K562 (cell line): ENCODE measurements around the gene ADGRF1. TPM values are rescaled to one million over a fixed set of nuclear protein-coding genes. Genes with fewer than 3 reads are reported as not detected.

ENCODE experiments used
- ATAC-seq: fragments of 200-7000 bp; cut with Tn5 transposase; 3 replicates; pipeline ENCODE4 v1.9.1; 2020; ENCODE audit warnings: moderate library complexity
- BruUV-seq: library from RNA; stranded (reverse); fragments of 400-500 nt; replicated peaks from 2 replicates; lab custom pipeline; 2021; lab: Mats Ljungman, UMichigan
- CTCF ChIA-PET: fragments of 300-600 bp; formaldehyde crosslinking; extraction: SDS; loops from one replicate; lab custom pipeline; 2021; ENCODE audit warnings: low intra/inter-chr PET ratio; lab: Yijun Ruan, JAX
- POLR2A ChIA-PET: fragments of 300-600, 350-650 bp; sonication (Branson Sonifier 250); formaldehyde crosslinking; extraction: SDS; loops from one replicate; lab custom pipeline; 2021; ENCODE audit warnings: antibody characterized with exemption, inconsistent platforms; lab: Yijun Ruan, JAX
- DNase-seq, 4 experiments: peaks; one replicate each; pipeline versions ENCODE4 v3.0.0 to v3.0.0-alpha.2; 2011 to 2018; ENCODE audit warnings: low spot score in 3 of 4, mixed read lengths in 3 of 4; ENCODE audit errors: extremely low read depth in 1 of 4
- FAIRE-seq: peaks from 2 replicates; lab custom pipeline; 2011; peaks lifted over from hg19 to GRCh38; lab: Jason Lieb, UNC
- H2AFZ ChIP-seq: 2 replicates; pipeline ENCODE4 v1.6.0; 2011; ENCODE audit warnings: low read depth, low read length, control low read depth, inconsistent platforms
- H3K27ac ChIP-seq: fragments of 200-600 bp; 3 replicates; pipeline ENCODE4 v1.8.0; 2011; ENCODE audit warnings: low read depth, mild to moderate bottlenecking, control low read depth, inconsistent platforms, low read length, moderate library complexity, mixed read lengths; ENCODE audit errors: extremely low read depth
- H3K27me3 ChIP-seq, 2 experiments: fragments of 300-600 bp in 1 of 2; 2 replicates in 1 of 2; 3 replicates in 1 of 2; pipeline versions ENCODE4 v1.6.0 to v1.8.0; 2011; ENCODE audit warnings: inconsistent platforms in 2 of 2, low read length in 2 of 2, mild to moderate bottlenecking in 1 of 2, mixed read lengths in 1 of 2, moderate library complexity in 1 of 2; ENCODE audit not compliant: control insufficient read depth in 2 of 2, insufficient read depth in 2 of 2
- H3K36me3 ChIP-seq: fragments of 300-600 bp; 3 replicates; pipeline ENCODE4 v1.8.0; 2011; ENCODE audit warnings: mild to moderate bottlenecking, low read length, inconsistent platforms; ENCODE audit not compliant: control insufficient read depth, insufficient read depth
- H3K4me1 ChIP-seq, 2 experiments: fragments of 200-600 bp in 1 of 2; replicated peaks in 1 of 2; 2 replicates in 1 of 2; 3 replicates in 1 of 2; pipeline versions ENCODE4 v1.5.1 to v1.8.0; 2011; ENCODE audit warnings: inconsistent platforms in 2 of 2, low read length in 2 of 2, mild to moderate bottlenecking in 1 of 2, mixed read lengths in 1 of 2, moderate library complexity in 1 of 2; ENCODE audit not compliant: control insufficient read depth in 2 of 2, insufficient read depth in 2 of 2
- H3K4me2 ChIP-seq: 2 replicates; pipeline ENCODE4 v1.6.1; 2011; ENCODE audit warnings: low read length, control low read depth, inconsistent platforms, mixed read lengths; ENCODE audit not compliant: insufficient read depth
- H3K4me3 ChIP-seq: fragments of 200-600 bp; sonication (generic), shearing (Covaris generic); 2 replicates; pipeline ENCODE4 v1.5.1; 2016; ENCODE audit warnings: control low read depth, inconsistent platforms
- H3K79me2 ChIP-seq: fragments of 200-600 bp; 3 replicates; pipeline ENCODE4 v1.8.0; 2011; ENCODE audit warnings: low read length, inconsistent platforms; ENCODE audit not compliant: control insufficient read depth, insufficient read depth
- H3K9ac ChIP-seq, 2 experiments: 2 replicates each; pipeline versions ENCODE4 v1.6.0 to v1.6.1; 2011; ENCODE audit warnings: low read depth in 2 of 2, low read length in 2 of 2, control low read depth in 1 of 2, inconsistent platforms in 1 of 2, mild to moderate bottlenecking in 1 of 2, mixed read lengths in 1 of 2; ENCODE audit not compliant: insufficient read depth in 1 of 2
- H3K9me1 ChIP-seq: one replicate; pipeline ENCODE4 v1.6.0; 2011; ENCODE audit warnings: inconsistent platforms, mild to moderate bottlenecking, low read length, moderate library complexity; ENCODE audit not compliant: control insufficient read depth, insufficient read depth
- H3K9me3 ChIP-seq: replicated peaks from 2 replicates; pipeline ENCODE4 v1.5.1; 2011; ENCODE audit warnings: low read depth, low read length, inconsistent platforms; ENCODE audit not compliant: control insufficient read depth, insufficient read depth
- H4K20me1 ChIP-seq: replicated peaks from 2 replicates; pipeline ENCODE4 v1.6.1; 2011; ENCODE audit warnings: low read length, inconsistent platforms, mixed read lengths; ENCODE audit not compliant: control insufficient read depth, insufficient read depth
- BRCA1 ChIP-seq, 2 experiments: fragments of 450-650 bp in 1 of 2; sonication (generic) in 1 of 2; formaldehyde crosslinking in 1 of 2; IDR thresholded peaks; 2 replicates each; pipeline versions ENCODE4 v1.5.0 to v1.6.1; 2017 to 2020; ENCODE audit warnings: mild to moderate bottlenecking in 1 of 2, missing genetic modification reagents in 1 of 2
- CREB3L1 ChIP-seq: fragments of 450-650 bp; IDR thresholded peaks from 2 replicates; pipeline ENCODE4 v1.6.1; 2014; ENCODE audit warnings: low read depth, mild to moderate bottlenecking, moderate library complexity, borderline replicate concordance
- EP400 ChIP-seq: fragments of 450-650 bp; IDR thresholded peaks from 2 replicates; pipeline ENCODE4 v1.6.1; 2017; ENCODE audit warnings: antibody characterized with exemption, mild to moderate bottlenecking, moderate library complexity
- HMGN3 ChIP-seq: IDR thresholded peaks from 2 replicates; pipeline ENCODE4 v1.6.1; 2011; ENCODE audit warnings: borderline replicate concordance, low read depth, mild to moderate bottlenecking, mixed read lengths, low read length; ENCODE audit not compliant: insufficient read length; ENCODE audit errors: extremely low read depth
- NFYB ChIP-seq: IDR thresholded peaks from 2 replicates; pipeline ENCODE4 v1.6.1; 2011; ENCODE audit warnings: mild to moderate bottlenecking, moderate library complexity; ENCODE audit not compliant: insufficient read length; ENCODE audit errors: extremely low read depth
- RNF2 ChIP-seq: sonication (generic); IDR thresholded peaks from 2 replicates; pipeline ENCODE4 v1.6.1; 2016
- ZNF143 ChIP-seq: sonication (generic); formaldehyde crosslinking; IDR thresholded peaks from 2 replicates; pipeline ENCODE4 v1.9.0; 2022; ENCODE audit warnings: mild to moderate bottlenecking, missing genetic modification reagents
- ZNF224 ChIP-seq: sonication (generic); formaldehyde crosslinking; IDR thresholded peaks from 2 replicates; pipeline ENCODE4 v1.8.0; 2022; ENCODE audit warnings: mild to moderate bottlenecking, missing genetic modification reagents
- WGBS: fragments of 100-300 bp; shearing (Covaris generic); methylation state at CpG from one replicate; pipeline ENCODE4 v1.1.6; 2016; ENCODE audit warnings: low coverage, mixed read lengths; ENCODE audit not compliant: insufficient coverage; ENCODE audit errors: missing lambda C conversion rate; 5-methylcytosine and 5-hydroxymethylcytosine counted together
- in situ Hi-C: fragments of 300-500 bp; cut with MboI; formaldehyde crosslinking; loops from 4 replicates; pipeline ENCODE4 v1.15.0; 2018; ENCODE audit warnings: inconsistent platforms, mixed read lengths
- intact Hi-C: fragments of 100-400 bp; cut with micrococcal nuclease; formaldehyde crosslinking; loops from 2 replicates; pipeline ENCODE4 v1.14.2; 2022
- polyA plus RNA-seq, 8 experiments: library from polyadenylated mRNA; depleted of rRNA in 4 of 8; stranded (reverse) in 5 of 8; unstranded in 3 of 8; fragments of >200 nt; fragmentation: Nextera tagmentation in 2 of 8; fragmentation: Illumina TruSeq in 1 of 8; extraction: Ambion mirVana in 2 of 8; extraction: Trizol in 1 of 8; gene quantifications; 2 replicates each; pipeline versions ENCODE4 v1.2.1 to v1.2.3, GENCODE V29; 2011 to 2014; ENCODE audit warnings: inconsistent platforms in 1 of 8, missing spikeins in 1 of 8
- total RNA-seq, 7 experiments: library from RNA; depleted of rRNA in 6 of 7; stranded (reverse); fragments of >200 nt in 6 of 7; fragmentation: Illumina TruSeq in 2 of 7; extraction: Trizol in 2 of 7; gene quantifications; 2 replicates each; pipeline versions ENCODE4 v1.2.1 to v1.2.3, GENCODE V29; 2011 to 2021; ENCODE audit warnings: low replicate concordance in 1 of 7
- TF ChIP-seq, protein P1 (sequence below): sonication (generic); formaldehyde crosslinking; IDR thresholded peaks from 2 replicates; pipeline ENCODE4 v1.8.0; 2022; ENCODE audit warnings: missing genetic modification reagents, mild to moderate bottlenecking, borderline replicate concordance

Gene ADGRF1
- total and polyA plus RNA-seq, 9 of the 15 experiments (the other 6 are each of a cell fraction or from before 2014, with no cell fraction given), result not detected

GRCh38 chr6:46989398-46989797, 52.7 kb downstream of the ADGRF1 start:
- no peaks in the 10 kb centered on the region for H3K9me3 ChIP-seq
- ATAC-seq (no peak), FAIRE-seq (no peak), DNase-seq (no peak)
- peaks cover 0 to 9% of the 10 kb centered on the region in 2 experiments; a peak in 1 of 5 replicates for H3K27me3 ChIP-seq
- no peaks in the 10 kb centered on the region for H4K20me1 ChIP-seq
- H3K9ac ChIP-seq, result no peak overlapping the region
- H3K4me3 ChIP-seq, result no peak overlapping the region
- no peak overlapping the region for H2AFZ ChIP-seq
- intact Hi-C loops, result no loop called here
- ChIA-PET CTCF (interaction anchor here (2.3 kb wide), 1 partner anchor 570 kb away, joined by 19 read pairs; no protein-coding TSS in a partner anchor), POLR2A (interaction anchor here (0.6 kb wide), 1 partner anchor 162 kb away, joined by 3 read pairs; no protein-coding TSS in a partner anchor)
- H3K4me2 ChIP-seq, result no peak overlapping the region
- no peaks in the 10 kb centered on the region for H3K4me1 ChIP-seq
- WGBS, result 2% methylated on average over 3 of the region's 3 CpGs
- in situ Hi-C loops, result loop anchor here (25.0 kb wide), 1 partner anchor 927 kb away; no protein-coding TSS in a partner anchor
- no peaks in the 10 kb centered on the region for H3K36me3 ChIP-seq
- no peak overlapping the region for H3K27ac ChIP-seq
- TF ChIP-seq ZNF224 (CRISPR knock-in tag) (no peak), HMGN3 (no peak), CREB3L1 (no peak), ZNF143 (no peak), NFYB (no peak), RNF2 (no peak), BRCA1 (IDR thresholded peaks at IDR 0.05) (no peak), BRCA1 (CRISPR knock-in tag; IDR thresholded peaks at IDR 0.05) (no peak), EP400 (no peak)
- TF ChIP-seq, protein P1, sequence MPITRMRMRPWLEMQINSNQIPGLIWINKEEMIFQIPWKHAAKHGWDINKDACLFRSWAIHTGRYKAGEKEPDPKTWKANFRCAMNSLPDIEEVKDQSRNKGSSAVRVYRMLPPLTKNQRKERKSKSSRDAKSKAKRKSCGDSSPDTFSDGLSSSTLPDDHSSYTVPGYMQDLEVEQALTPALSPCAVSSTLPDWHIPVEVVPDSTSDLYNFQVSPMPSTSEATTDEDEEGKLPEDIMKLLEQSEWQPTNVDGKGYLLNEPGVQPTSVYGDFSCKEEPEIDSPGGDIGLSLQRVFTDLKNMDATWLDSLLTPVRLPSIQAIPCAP, result no peak
- H3K79me2 ChIP-seq, result no peaks in the 10 kb centered on the region
- no TSS peak for BruUV-seq
- no peaks in the 10 kb centered on the region for H3K9me1 ChIP-seq
